CD14-positive monocyte (primary cell): ENCODE results near the gene MYRF. TPM values are rescaled to one million over a fixed set of nuclear protein-coding genes. Genes with fewer than 3 reads are reported as not detected.

Source experiments
- DNase-seq, 3 donors: peaks; one replicate each; pipeline ENCODE4 v3.0.0-alpha.2; 2011 to 2022
- H2AFZ ChIP-seq: 2 replicates; pipeline ENCODE4 v1.6.0; 2012; ENCODE audit warnings: mild to moderate bottlenecking, low read depth, low read length, inconsistent platforms; ENCODE audit not compliant: insufficient read depth, poor library complexity, severe bottlenecking
- H3K27ac ChIP-seq, 2 donors: 1 replicate in 1 of 2; 2 replicates in 1 of 2; pipeline ENCODE4 v1.5.1; 2012 to 2013; ENCODE audit warnings: low read length in 2 of 2, control low read depth in 1 of 2, inconsistent platforms in 1 of 2, low read depth in 1 of 2, mild to moderate bottlenecking in 1 of 2
- H3K27me3 ChIP-seq, 2 donors: one replicate each; pipeline versions ENCODE4 v1.6.0 to v1.6.1; 2011 to 2013; ENCODE audit warnings: low read length in 2 of 2; ENCODE audit not compliant: control insufficient read depth in 2 of 2, insufficient read depth in 2 of 2
- H3K36me3 ChIP-seq, 2 donors: replicated peaks in 1 of 2; 1 replicate in 1 of 2; 2 replicates in 1 of 2; pipeline versions ENCODE4 v1.5.1 to v1.6.1; 2012 to 2013; ENCODE audit warnings: low read length in 2 of 2, control low read depth in 1 of 2, inconsistent platforms in 1 of 2, mild to moderate bottlenecking in 1 of 2; ENCODE audit not compliant: insufficient read depth in 2 of 2, control insufficient read depth in 1 of 2
- H3K4me1 ChIP-seq, 2 donors: 1 replicate in 1 of 2; 2 replicates in 1 of 2; pipeline versions ENCODE4 v1.5.1 to v1.6.1; 2012 to 2013; ENCODE audit warnings: low read length in 2 of 2, control low read depth in 1 of 2, inconsistent platforms in 1 of 2, mild to moderate bottlenecking in 1 of 2, moderate library complexity in 1 of 2; ENCODE audit not compliant: insufficient read depth in 2 of 2, control insufficient read depth in 1 of 2
- H3K4me2 ChIP-seq: replicated peaks from 2 replicates; pipeline ENCODE3; 2012; ENCODE audit warnings: low read length, moderate library complexity, mild to moderate bottlenecking; ENCODE audit not compliant: poor library complexity, severe bottlenecking; ENCODE audit errors: extremely low read depth
- H3K4me3 ChIP-seq, 3 experiments: fragments of 200-600 bp in 1 of 3; sonication (generic) in 1 of 3; replicated peaks in 1 of 3; 1 replicate in 2 of 3; 2 replicates in 1 of 3; pipeline ENCODE4 v1.5.1; 2011 to 2013; ENCODE audit warnings: low read length in 3 of 3, mild to moderate bottlenecking in 3 of 3, control low read depth in 2 of 3, low read depth in 2 of 3, inconsistent platforms in 1 of 3, moderate library complexity in 1 of 3
- H3K79me2 ChIP-seq: 2 replicates; pipeline ENCODE4 v1.6.0; 2012; ENCODE audit warnings: mild to moderate bottlenecking, control low read depth, inconsistent platforms, low read length, moderate library complexity; ENCODE audit not compliant: insufficient read depth
- H3K9ac ChIP-seq: 2 replicates; pipeline ENCODE4 v1.6.0; 2017; ENCODE audit warnings: low read length, mild to moderate bottlenecking; ENCODE audit not compliant: insufficient read depth, poor library complexity, severe bottlenecking
- H3K9me3 ChIP-seq, 2 donors: replicated peaks in 1 of 2; 1 replicate in 1 of 2; 2 replicates in 1 of 2; pipeline versions ENCODE4 v1.5.1 to v1.6.1; 2012 to 2013; ENCODE audit warnings: low read length in 2 of 2, control low read depth in 1 of 2; ENCODE audit not compliant: control insufficient read depth in 1 of 2, insufficient read depth in 1 of 2
- H4K20me1 ChIP-seq: 2 replicates; pipeline ENCODE4 v1.6.0; 2012; ENCODE audit warnings: mild to moderate bottlenecking, low read length, control low read depth, moderate library complexity; ENCODE audit not compliant: insufficient read depth
- H3K27ac Mint-ChIP-seq, 7 donors: one replicate each; pipeline ENCODE4 v1.8.0; 2020; ENCODE audit warnings: mild to moderate bottlenecking in 7 of 7, mixed read lengths in 7 of 7, moderate library complexity in 6 of 7, inconsistent platforms in 2 of 7
- H3K27me3 Mint-ChIP-seq, 3 donors: one replicate each; pipeline ENCODE4 v1.8.0; 2021 to 2022; ENCODE audit warnings: low read depth in 3 of 3, mild to moderate bottlenecking in 3 of 3, mixed read lengths in 3 of 3, moderate library complexity in 3 of 3, inconsistent platforms in 1 of 3
- H3K36me3 Mint-ChIP-seq, 2 donors: one replicate each; pipeline ENCODE4 v1.8.0; 2020; ENCODE audit warnings: mixed read lengths in 2 of 2, inconsistent platforms in 1 of 2, mild to moderate bottlenecking in 1 of 2
- H3K4me1 Mint-ChIP-seq: one replicate; pipeline ENCODE4 v1.8.0; 2020; ENCODE audit warnings: mild to moderate bottlenecking, mixed read lengths
- H3K4me3 Mint-ChIP-seq, 2 donors: one replicate each; pipeline ENCODE4 v1.8.0; 2020; ENCODE audit warnings: mild to moderate bottlenecking in 2 of 2, mixed read lengths in 2 of 2, moderate library complexity in 1 of 2
- H3K9me3 Mint-ChIP-seq, 7 donors: one replicate each; pipeline ENCODE4 v1.8.0; 2020 to 2022; ENCODE audit warnings: mixed read lengths in 7 of 7, mild to moderate bottlenecking in 6 of 7, moderate library complexity in 6 of 7, inconsistent platforms in 2 of 7
- CTCF ChIP-seq: fragments of 200-600 bp; IDR thresholded peaks from one replicate; pipeline ENCODE4 v1.8.0; 2022; ENCODE audit warnings: antibody characterized with exemption, mild to moderate bottlenecking
- WGBS: methylation state at CpG from one replicate; pipeline ENCODE4 v1.1.5; 2013; ENCODE audit warnings: missing lambda C conversion rate; ENCODE audit not compliant: insufficient coverage; 5-methylcytosine and 5-hydroxymethylcytosine counted together
- intact Hi-C, 2 donors: fragments of 100-400 bp; cut with micrococcal nuclease; formaldehyde crosslinking; loops; one replicate each; pipeline versions ENCODE4 v1.15.0 to v1.15.1; 2023
- polyA plus RNA-seq, 3 donors: library from polyadenylated mRNA; depleted of rRNA in 1 of 3; unstranded in 2 of 3; stranded (reverse) in 1 of 3; fragments of 300-500 nt in 2 of 3; fragments of >200 nt in 1 of 3; fragmentation: Illumina TruSeq in 2 of 3; gene quantifications; 1 replicate in 2 of 3; 2 replicates in 1 of 3; pipeline ENCODE4 v1.2.3, GENCODE V29; 2012 to 2021

Gene MYRF
- polyA plus RNA-seq, 3 donors, result 0.18 to 0.19 TPM; not detected in 1

- Histone ChIP-seq H3K9me3 (no peaks in the 10 kb centered on the region), H3K9ac (no peak overlapping the region), H3K79me2 (no peaks in the 10 kb centered on the region), H3K4me2 (no peak overlapping the region), H3K4me3 (no peak overlapping the region), H4K20me1 (no peaks in the 10 kb centered on the region), H3K27ac (no peak overlapping the region), H2AFZ (no peak overlapping the region), H3K4me1 (peaks cover 13 to 22% of the 10 kb centered on the region in 2 donors), H3K27me3 (peaks cover 0 to 18% of the 10 kb centered on the region in 2 donors), H3K36me3 (peaks cover 2 to 10% of the 10 kb centered on the region in 2 donors)
- Mint-ChIP-seq H3K9me3 (no peaks in the 10 kb centered on the region), H3K36me3 (peaks cover 7 to 9% of the 10 kb centered on the region in 2 donors), H3K4me1 (peaks cover 14% of the 10 kb centered on the region), H3K4me3 (no peak overlapping the region), H3K27ac (no peak overlapping the region), H3K27me3 (peaks cover 7 to 12% (median 11%) of the 10 kb centered on the region in 3 donors)
- intact Hi-C loops, result no loop called here
- DNase-seq, result no peak
- WGBS, result 89% methylated on average over 13 of the region's 19 CpGs
- no peak for TF ChIP-seq CTCF
These were observed 5.8 kb upstream of the MYRF start for GRCh38 chr11:61746442-61747191.

DNA sequence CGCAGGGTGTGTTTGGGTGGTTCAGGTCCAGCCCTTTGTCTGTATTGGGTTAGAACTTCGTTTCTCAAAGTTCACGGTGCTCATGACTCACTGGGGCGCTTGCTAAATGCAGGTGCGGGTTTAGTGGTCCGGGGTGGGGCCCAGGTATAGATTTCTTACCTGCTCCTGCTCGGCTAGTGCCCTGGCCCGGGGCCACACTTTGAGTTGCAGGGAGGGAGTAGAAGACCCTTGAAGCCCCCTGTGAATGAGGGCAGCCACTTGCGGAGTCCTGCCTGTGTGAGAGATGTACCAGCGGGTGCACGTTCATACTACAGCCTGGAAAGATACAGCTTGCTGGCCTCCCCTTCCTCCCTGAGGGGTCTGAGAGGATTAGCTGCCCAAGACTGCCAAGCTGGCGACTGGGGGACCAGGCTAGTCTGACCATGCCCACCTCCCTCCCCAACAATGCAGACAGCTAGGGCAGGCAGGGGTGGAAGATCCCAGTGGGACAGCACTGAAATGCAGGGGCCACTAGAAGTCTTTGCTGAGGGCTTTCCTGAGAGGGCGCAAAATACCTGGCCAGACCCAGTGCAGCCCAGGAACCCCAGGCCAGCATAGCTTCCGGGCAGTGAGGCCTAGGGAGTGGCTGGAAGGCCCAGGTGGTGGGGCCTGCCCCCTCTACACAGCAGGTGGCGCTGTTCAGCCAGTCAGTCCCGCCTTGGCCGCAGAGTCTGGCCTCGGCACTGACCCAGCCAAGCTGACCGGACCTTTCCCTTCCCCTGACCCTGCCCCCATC lies 5.1 kb upstream of the MYRF start:
- Mint-ChIP-seq H3K4me1 (peaks cover 10% of the 10 kb centered on the region), H3K4me3 (no peak overlapping the region), H3K36me3 (peaks cover 3 to 5% of the 10 kb centered on the region in 2 donors), H3K27ac (no peak overlapping the region), H3K27me3 (peaks cover 10 to 17% (median 16%) of the 10 kb centered on the region in 3 donors), H3K9me3 (peaks cover 0 to 2% (median 0%) of the 10 kb centered on the region in 7 donors)
- Histone ChIP-seq H3K9me3 (no peaks in the 10 kb centered on the region), H3K79me2 (no peaks in the 10 kb centered on the region), H3K4me3 (no peak overlapping the region), H4K20me1 (no peaks in the 10 kb centered on the region), H3K4me1 (peaks cover 9 to 23% of the 10 kb centered on the region in 2 donors), H3K4me2 (no peak overlapping the region), H3K27me3 (peaks cover 4 to 23% of the 10 kb centered on the region in 2 donors), H3K27ac (no peak overlapping the region), H3K36me3 (peaks cover 2 to 10% of the 10 kb centered on the region in 2 donors), H2AFZ (peak overlapping the region; percentile 23), H3K9ac (no peak overlapping the region)
- 74% methylated on average over 9 of the region's 19 CpGs for WGBS
- DNase-seq, result peak; percentile 39 to 65 (median 64)
- intact Hi-C loops, result no loop called here
- peak; percentile 91 for TF ChIP-seq CTCF
